Peyer's patch (tissue), 4 donors: ENCODE data around the gene PPDPF. TPM values are rescaled to one million over a fixed set of nuclear protein-coding genes. Genes with fewer than 3 reads are reported as not detected.
A peak's percentile ranks its signal among the peaks of the same experiment; 100 is the strongest.

ENCODE experiments used
- DNase-seq, 3 donors: peaks; one replicate each; pipeline ENCODE4 v3.0.0-alpha.2; 2017 to 2019
- H3K27ac ChIP-seq, 4 donors: fragments of 200-600 bp; sonication (generic); one replicate each; pipeline ENCODE4 v1.5.1; 2016 to 2019
- H3K27me3 ChIP-seq, 2 donors: fragments of 200-600 bp; sonication (generic); one replicate each; pipeline ENCODE4 v1.5.1; 2019
- H3K36me3 ChIP-seq, 3 donors: fragments of 200-600 bp; sonication (generic); one replicate each; pipeline ENCODE4 v1.5.1; 2016 to 2019
- H3K4me1 ChIP-seq, 4 donors: fragments of 200-600 bp; sonication (generic); one replicate each; pipeline ENCODE4 v1.5.1; 2016 to 2019
- H3K4me3 ChIP-seq, 4 donors: fragments of 200-600 bp; sonication (generic); 1 replicate in 3 of 4; 2 replicates in 1 of 4; pipeline ENCODE4 v1.5.1; 2016 to 2019; ENCODE audit warnings: mild to moderate bottlenecking in 1 of 4
- H3K9me3 ChIP-seq, 4 donors: fragments of 200-600 bp; sonication (generic); one replicate each; pipeline ENCODE4 v1.5.1; 2016 to 2019; ENCODE audit warnings: mild to moderate bottlenecking in 1 of 4
- POLR2A ChIP-seq, 2 donors: fragments of 450-650 bp; IDR thresholded peaks; one replicate each; pipeline ENCODE4 v1.5.1; 2017; ENCODE audit warnings: antibody characterized with exemption in 2 of 2, mild to moderate bottlenecking in 2 of 2, moderate library complexity in 2 of 2
- total RNA-seq, 4 donors: library from RNA; depleted of rRNA; stranded (reverse); fragments of >200 nt; gene quantifications; one replicate each; pipeline ENCODE4 v1.1.0, GENCODE V29; 2016
- TF ChIP-seq, protein P1 (sequence below), 6 experiments: fragments of 450-650 bp in 4 of 6; fragments of 200-600 bp in 2 of 6; sonication (generic) in 1 of 6; IDR thresholded peaks; one replicate each; pipeline ENCODE4 v1.5.1; 2017 to 2019; ENCODE audit warnings: antibody characterized with exemption in 6 of 6, mild to moderate bottlenecking in 3 of 6, moderate library complexity in 1 of 6

Gene PPDPF
- total RNA-seq, 4 donors from 2014 or later: 94.1 to 435 (median 193) TPM

DNA sequence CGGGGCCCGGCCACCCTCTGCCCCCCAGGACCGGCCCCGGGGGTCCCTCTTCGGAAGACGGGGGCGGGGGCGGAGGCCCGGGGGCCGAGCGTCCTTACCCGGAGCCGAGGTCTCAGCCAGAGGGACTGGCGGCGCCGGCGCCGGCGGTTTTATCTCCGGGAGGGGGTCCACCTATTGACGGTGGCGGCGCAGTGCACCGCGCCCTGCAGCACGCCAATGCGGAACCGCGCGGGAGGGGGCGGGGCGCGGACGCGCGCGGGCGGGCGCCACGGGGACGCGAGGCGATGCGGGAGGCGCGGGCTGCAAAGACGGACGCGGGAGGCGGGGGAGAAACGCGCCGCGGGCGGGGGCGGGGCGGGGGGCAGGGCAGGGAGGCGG is 21.6 kb upstream of the PPDPF start, which contains the start of gene EEF1A2:
Gene EEF1A2 (minus strand): TSS at position 124 of the 378 bp plus-strand sequence. CDS start 1,320 bp downstream, outside the sequence.
- H3K27ac ChIP-seq: no peak within 1 kb of the TSS
- TF ChIP-seq, protein P1, sequence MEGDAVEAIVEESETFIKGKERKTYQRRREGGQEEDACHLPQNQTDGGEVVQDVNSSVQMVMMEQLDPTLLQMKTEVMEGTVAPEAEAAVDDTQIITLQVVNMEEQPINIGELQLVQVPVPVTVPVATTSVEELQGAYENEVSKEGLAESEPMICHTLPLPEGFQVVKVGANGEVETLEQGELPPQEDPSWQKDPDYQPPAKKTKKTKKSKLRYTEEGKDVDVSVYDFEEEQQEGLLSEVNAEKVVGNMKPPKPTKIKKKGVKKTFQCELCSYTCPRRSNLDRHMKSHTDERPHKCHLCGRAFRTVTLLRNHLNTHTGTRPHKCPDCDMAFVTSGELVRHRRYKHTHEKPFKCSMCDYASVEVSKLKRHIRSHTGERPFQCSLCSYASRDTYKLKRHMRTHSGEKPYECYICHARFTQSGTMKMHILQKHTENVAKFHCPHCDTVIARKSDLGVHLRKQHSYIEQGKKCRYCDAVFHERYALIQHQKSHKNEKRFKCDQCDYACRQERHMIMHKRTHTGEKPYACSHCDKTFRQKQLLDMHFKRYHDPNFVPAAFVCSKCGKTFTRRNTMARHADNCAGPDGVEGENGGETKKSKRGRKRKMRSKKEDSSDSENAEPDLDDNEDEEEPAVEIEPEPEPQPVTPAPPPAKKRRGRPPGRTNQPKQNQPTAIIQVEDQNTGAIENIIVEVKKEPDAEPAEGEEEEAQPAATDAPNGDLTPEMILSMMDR (IDR thresholded peaks at IDR 0.05): peak in 1 of 6 experiments; percentile 11
- TF ChIP-seq POLR2A (IDR thresholded peaks at IDR 0.05): no peak
- DNase-seq: peak in 2 of 3 donors; percentile 31 to 59
- no peaks in the 10 kb centered on the region for H3K9me3 ChIP-seq
- H3K36me3 ChIP-seq: no peaks in the 10 kb centered on the region
- peaks cover 4 to 30% (median 16%) of the 10 kb centered on the region in 4 donors for H3K4me1 ChIP-seq
- H3K27me3 ChIP-seq: peaks cover 0 to 34% of the 10 kb centered on the region in 2 donors
- peak within 1 kb of the TSS; percentile 7 to 53 (median 48) for H3K4me3 ChIP-seq

DNA sequence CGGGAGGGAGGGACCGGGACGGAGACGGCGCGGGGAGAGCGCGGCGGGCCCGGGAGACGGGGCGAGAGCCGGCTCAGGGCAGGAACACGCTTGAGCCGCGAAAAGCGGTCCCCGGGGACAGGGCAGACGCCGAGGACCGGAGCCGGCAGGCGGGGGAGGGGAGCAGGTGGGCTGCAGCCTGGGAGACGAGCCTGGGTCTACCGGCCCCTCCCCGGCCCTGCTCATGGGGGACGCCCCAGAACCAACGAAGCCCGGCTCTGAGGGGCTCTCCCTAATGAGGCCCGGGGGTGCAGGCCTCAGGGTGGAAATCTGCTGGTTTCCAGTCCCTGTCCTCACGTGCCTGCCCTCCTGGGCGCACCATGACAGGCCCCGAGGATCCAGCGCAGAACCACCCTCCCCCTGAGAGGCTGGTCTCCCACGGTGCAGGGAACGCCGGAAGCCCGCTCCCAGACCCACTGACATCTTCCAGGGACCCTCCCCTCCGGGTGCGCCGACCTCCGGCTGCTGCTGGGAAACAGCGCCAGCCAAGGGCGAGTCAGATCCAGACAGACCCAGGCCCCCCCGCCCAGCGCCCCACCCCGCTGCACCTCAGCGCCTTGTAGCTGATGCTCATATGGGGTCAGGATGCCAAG is 21.1 kb upstream of the PPDPF start:
- Histone ChIP-seq H3K9me3 (peaks cover 0 to 3% (median 0%) of the 10 kb centered on the region in 4 donors), H3K4me3 (peak overlapping the region; percentile 7 to 53 (median 48)), H3K4me1 (peaks cover 4 to 30% (median 16%) of the 10 kb centered on the region in 4 donors), H3K36me3 (no peaks in the 10 kb centered on the region), H3K27ac (no peak overlapping the region), H3K27me3 (peaks cover 0 to 34% of the 10 kb centered on the region in 2 donors)
- no peak for TF ChIP-seq POLR2A (IDR thresholded peaks at IDR 0.05)
- TF ChIP-seq, protein P1 (IDR thresholded peaks at IDR 0.05): no peak
- no peak for DNase-seq

DNA sequence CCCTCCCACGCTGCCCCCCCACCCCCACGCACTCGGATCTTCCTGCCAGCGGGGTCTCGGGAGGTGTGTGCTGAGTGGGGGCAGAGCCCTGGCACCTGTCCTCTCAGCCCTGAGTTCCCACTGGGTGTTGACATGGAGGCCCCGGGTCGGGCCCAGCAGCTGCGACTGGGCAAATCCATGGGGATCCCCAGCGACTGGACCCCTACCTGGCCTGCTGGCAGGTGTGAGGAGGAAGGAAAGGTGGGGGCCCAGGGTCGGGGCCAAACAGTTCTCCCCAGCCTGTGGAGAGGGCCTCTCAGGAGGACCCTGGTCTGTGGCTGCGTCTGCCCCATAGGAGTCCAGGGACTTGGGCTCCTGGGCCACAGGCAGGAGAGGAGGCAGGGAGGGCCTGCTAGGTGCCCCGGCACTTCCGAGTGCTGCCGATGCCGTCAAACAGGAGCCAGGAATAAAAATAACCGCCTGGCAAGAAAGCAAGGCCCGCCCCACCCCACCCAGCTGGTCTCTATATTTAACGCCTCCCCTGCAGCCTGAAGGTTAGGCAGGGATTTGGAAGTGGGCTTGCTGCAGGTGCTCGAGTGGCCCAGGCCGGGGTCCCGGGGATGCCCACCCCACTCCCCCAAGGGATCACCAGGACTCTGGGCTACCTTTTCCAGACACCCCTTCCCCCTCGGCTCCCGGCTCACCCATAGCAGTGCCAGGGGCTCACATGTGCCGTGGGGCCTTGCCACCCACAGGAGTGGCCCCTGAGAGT is 20.2 kb upstream of the PPDPF start:
- Histone ChIP-seq H3K27ac (no peak overlapping the region), H3K27me3 (peaks cover 0 to 34% of the 10 kb centered on the region in 2 donors)
- TF ChIP-seq, protein P1 (IDR thresholded peaks at IDR 0.05): no peak
- no peak for TF ChIP-seq POLR2A (IDR thresholded peaks at IDR 0.05)

DNA sequence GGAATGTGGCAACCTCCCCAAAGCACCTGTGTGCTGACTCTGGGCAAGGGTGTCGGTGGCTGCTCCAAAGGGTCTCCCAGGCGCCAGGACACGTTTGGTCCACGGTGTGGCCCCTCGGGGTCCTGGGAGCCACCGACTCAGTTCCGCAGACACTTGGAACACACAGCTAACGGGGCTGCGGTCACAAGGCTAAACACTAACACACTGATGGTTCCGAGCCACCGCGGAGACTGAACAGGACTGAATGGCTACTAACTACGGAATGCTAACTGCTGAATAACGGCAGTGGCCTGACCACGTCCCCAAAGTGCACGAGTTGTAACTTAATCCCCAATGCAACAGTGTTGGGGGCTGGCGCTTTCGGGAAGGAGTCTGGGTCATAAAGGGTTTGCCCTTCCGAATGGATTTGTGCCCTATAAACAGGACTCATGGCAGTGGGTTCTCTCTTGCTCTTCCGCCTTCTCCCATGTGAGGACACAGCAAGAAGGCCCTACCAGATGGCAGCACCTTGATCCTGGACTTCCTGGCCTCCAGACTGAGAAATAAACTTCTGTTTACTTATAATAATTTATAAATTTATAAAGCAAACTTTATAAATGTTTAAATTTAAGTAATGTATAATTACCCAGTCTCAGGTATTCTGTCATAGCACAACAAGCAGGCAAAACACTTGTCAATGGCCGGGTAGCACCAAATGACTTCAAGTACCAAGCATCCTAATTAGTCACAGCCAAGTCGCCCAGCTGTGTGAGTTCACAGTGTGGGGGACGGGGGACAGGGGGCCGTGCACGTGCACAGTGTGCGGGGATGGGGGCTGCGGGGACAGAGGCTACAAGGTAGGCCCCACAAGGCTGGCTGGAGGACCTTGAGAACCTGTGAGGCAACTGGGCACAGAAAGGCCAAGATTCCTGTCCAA is 19.4 kb upstream of the PPDPF start:
- DNase-seq: no peak
- peaks cover 4 to 26% (median 14%) of the 10 kb centered on the region in 4 donors for H3K4me1 ChIP-seq
- no peak for TF ChIP-seq POLR2A (IDR thresholded peaks at IDR 0.05)
- TF ChIP-seq, protein P1 (IDR thresholded peaks at IDR 0.05): no peak
- no peak overlapping the region for H3K27ac ChIP-seq
- no peaks in the 10 kb centered on the region for H3K36me3 ChIP-seq
- peaks cover 0 to 15% (median 2%) of the 10 kb centered on the region in 4 donors for H3K9me3 ChIP-seq
- H3K4me3 ChIP-seq: no peak overlapping the region
- H3K27me3 ChIP-seq: peaks cover 0 to 34% of the 10 kb centered on the region in 2 donors

More for the DNA sequence above, 20.2 kb upstream of the PPDPF start:
- DNase-seq: no peak
- Histone ChIP-seq H3K4me3 (no peak overlapping the region), H3K4me1 (peaks cover 4 to 30% (median 16%) of the 10 kb centered on the region in 4 donors), H3K36me3 (no peaks in the 10 kb centered on the region), H3K9me3 (peaks cover 0 to 9% (median 1%) of the 10 kb centered on the region in 4 donors)
